ENCODE results near the gene CNTNAP4.
A peak's percentile ranks its signal among the peaks of the same experiment; 100 is the strongest.

The CNTNAP4 gene

DNA sequence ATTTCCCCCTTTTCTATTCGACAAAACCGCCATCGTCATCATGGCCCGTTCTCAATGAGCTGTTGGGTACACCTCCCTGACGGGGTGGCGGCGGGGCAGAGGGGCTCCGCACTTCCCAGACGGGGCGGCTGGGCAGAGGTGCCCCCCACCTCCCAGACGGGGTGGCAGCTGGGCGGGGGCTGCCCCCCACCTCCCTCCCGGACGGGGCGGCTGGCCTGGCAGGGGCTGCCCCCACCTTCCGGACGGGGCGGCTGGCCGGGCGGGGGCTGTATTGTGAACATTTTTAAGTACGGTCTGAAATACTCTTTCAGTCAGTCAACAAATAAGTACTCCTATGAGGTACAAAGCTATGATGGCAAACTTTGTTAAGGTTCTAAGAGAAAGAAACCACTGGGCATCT is 222.8 kb downstream of the CNTNAP4 start:
- no peak for DNase-seq

GRCh38 chr16:76502063-76502462 is 224.9 kb downstream of the CNTNAP4 start:
- DNase-seq, result no peak

GRCh38 chr16:76502555-76502954 is 225.4 kb downstream of the CNTNAP4 start:
- DNase-seq, result no peak

GRCh38 chr16:76503091-76503490 is 225.9 kb downstream of the CNTNAP4 start:
- DNase-seq, result no peak

- no peak for DNase-seq
Measured at GRCh38 chr16:76511203-76511602, 234.0 kb downstream of the CNTNAP4 start.

GRCh38 chr16:76518781-76519180 is 241.6 kb downstream of the CNTNAP4 start:
- DNase-seq, result no peak

DNA sequence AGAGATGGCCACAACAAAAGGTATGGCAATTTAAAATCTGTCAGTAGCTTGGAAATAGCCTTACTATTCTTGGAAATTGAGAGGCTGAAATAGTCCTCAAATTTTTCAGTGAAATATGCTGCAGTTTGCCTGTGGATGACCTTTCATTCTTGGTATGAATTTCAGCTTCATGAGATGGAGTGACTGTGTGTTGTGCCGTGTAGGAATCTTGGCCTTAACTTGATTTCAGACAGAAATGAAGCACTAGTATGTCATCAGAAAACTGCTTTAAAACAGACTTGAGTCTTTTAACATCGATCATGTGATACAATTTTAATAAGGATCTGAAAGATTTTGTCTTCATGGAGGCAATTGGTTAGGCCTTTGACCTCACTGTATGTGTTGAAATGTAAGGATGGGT is 247.2 kb downstream of the CNTNAP4 start:
- DNase-seq, result no peak

DNA sequence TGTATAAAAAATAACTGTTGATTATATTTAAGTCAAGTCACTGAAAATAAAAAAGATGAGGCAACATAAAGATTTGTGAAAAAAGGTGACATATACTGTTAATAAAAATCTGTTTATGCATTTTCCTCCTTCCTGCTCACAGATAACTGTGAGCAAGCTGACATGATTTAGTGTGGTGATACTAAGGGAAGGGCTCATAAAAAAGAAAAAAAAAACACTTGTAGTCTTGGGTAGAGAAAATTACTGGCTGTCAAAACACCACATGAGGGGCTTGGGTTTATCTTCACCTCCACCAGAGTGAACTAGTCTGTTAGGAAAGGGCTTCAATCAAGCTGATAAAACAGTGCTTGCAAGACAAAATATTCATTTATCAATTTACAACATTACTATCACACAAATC is 247.6 kb downstream of the CNTNAP4 start:
- DNase-seq, result no peak

- DNase-seq, result no peak
Measured at GRCh38 chr16:76527244-76527643, 250.0 kb downstream of the CNTNAP4 start.

DNA sequence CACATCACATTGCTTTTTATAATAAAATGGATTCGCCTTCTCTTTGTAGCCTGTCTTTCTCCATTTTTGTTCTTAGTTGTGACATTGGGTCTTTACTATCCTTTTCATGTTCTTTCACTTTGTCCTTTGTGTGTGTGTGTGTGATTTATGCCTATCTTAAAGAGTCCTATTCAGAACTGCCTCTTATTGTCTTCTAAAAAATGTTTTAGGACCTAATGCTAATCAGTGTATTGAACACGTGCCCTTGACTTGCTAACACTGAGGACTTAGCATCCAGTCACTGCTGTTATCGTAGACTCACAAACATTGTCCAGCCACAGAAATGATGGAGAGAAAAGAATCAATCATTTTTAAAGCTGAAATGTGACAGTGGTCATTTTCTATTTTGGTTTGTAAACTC is 251.9 kb downstream of the CNTNAP4 start:
- no peak for DNase-seq

DNA sequence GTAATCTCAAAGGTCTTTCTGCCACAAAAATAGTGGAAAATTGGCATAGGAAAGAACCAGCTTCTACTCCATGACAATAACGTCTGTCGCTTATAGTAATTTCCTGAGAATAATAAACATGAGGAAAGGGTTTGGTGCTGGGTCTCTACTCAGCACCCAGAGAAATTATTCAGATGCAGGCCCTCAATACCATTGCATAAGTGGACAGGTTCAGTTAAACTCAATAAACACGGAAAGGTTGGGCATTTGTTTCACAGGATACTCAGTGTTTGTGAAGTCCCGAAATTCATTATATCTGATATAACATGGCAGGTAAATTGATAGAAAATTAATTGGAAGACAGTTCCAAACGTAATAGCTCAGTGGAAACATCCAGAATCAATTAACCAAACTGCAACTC is 254.0 kb downstream of the CNTNAP4 start:
- no peak for DNase-seq

- DNase-seq, result no peak
Measured at GRCh38 chr16:76532188-76532973, 255.2 kb downstream of the CNTNAP4 start.

- no peak for DNase-seq
Measured at GRCh38 chr16:76539609-76540008, 262.4 kb downstream of the CNTNAP4 start.

- DNase-seq, result no peak
Measured at GRCh38 chr16:76541070-76541469, 263.9 kb downstream of the CNTNAP4 start.

DNA sequence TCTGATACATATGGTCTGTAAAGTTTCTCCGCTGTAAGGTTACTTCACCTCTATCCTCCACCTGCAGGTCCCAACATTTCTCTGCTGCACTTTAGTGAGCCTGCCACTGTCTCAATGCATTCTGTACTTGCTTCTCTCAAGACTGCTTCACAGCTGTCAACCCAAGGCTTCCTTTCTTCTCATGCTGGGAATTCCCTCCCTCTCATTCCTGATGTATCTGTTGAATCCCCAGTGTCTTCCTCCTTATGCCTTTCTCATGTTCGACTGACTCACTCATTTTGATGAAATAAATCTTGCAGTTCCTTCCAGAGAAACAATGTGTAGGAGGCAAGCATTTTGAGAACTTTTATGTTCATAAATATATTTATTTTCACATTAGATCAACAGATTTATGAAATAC is 288.3 kb downstream of the CNTNAP4 start:
- no peak for DNase-seq

GRCh38 chr16:76571755-76572154 is 294.6 kb downstream of the CNTNAP4 start:
- DNase-seq, result no peak

DNA sequence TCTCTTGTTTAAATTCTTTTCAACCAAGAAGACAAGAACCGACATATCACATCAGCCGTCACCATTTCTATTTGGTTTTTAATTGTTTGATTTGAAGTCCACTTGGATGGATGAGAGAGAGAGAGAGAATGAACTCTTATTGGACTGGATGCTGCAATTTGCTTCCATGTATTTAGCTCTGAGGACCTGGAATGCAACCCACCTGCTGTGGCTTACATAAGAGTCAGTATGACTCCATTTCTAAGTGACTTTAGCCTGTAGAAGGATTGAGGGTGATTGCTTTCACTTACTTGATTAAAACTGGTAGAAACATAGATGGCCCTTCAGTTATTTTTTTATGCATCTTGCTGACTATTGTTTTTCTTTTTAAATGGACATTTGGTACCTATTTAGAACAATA is 296.1 kb downstream of the CNTNAP4 start:
- DNase-seq, result no peak

GRCh38 chr16:76574651-76575050 is 297.4 kb downstream of the CNTNAP4 start:
- no peak for DNase-seq

GRCh38 chr16:76576526-76576925 is 299.3 kb downstream of the CNTNAP4 start:
- no peak for DNase-seq

DNA sequence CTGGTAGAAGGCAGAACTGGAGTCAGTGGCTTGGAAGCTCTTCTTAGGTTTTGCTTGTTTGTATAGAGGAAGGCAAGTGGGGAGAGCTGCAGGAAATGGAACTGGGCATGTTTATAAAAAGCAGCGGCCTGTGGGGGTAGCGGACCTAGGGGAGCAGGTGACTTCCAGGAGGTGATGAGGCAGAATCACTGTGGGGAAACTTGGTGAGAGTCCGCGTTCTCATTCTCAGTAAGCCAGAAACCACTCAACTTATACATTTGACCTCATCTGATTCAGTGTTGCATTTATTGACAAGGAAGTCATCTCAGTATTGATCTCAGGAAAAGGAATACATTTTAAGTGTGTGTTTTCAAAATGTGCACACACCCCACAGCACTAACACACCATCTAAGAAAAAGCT is 299.8 kb downstream of the CNTNAP4 start:
- DNase-seq, result no peak

- DNase-seq, result no peak
Measured at GRCh38 chr16:76579277-76579922, 302.2 kb downstream of the CNTNAP4 start.

DNA sequence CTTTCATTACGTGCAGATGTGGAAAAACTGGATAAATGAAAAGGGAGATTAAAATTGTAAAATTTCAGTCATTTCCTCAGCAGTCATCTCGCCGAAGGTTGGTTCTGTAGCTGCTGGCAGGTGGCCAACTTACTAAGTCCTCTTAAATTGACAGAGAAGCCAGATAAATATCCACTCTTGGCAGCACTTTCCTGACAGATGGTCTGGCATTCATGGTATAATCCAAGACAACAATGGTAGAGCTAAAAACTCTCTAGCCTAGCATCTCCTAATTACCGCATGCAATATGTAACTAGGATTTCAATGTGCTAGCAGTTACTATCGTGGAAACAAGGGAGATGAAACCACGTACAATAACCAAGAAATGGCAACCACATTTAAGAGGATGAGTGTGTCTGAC is 306.3 kb downstream of the CNTNAP4 start:
- peak; percentile 91 for DNase-seq

GRCh38 chr16:76583945-76584344 is 306.7 kb downstream of the CNTNAP4 start:
- no peak for DNase-seq

DNA sequence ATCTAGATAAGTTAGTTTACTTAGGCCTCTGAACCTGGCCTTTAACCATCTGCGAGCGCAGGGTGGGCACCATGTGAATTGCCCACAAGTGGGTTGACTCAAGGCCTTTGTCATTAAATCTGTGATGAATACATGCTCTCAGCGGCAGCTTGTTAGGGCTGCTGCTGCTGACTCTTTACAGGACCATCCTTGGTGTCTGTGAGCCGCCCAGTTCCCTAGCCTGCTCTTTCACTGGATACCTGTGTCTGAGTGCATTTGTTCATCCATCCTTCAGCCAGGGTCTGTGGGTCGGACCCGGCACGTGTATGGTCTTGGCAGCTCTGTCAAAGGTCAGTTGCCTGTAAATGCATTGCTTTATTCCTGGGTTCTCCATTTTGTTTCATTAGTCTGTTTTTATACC is 321.3 kb downstream of the CNTNAP4 start:
- DNase-seq, result no peak

- no peak for DNase-seq
Measured at GRCh38 chr16:76607317-76607716, 330.1 kb downstream of the CNTNAP4 start.
